HL-60 (cell line): ENCODE measurements around the gene HOXA2.

Experiments used
- DNase-seq, 2 experiments: peaks; one replicate each; pipeline ENCODE4 v3.0.0-alpha.2; 2010 to 2020; ENCODE audit warnings: low read depth in 1 of 2, low spot score in 1 of 2
- H3K27ac ChIP-seq: fragments of 250-450 bp; sonication (Bioruptor Pico); replicated peaks from 2 replicates; pipeline ENCODE4 v1.5.1; 2020; ENCODE audit warnings: mild to moderate bottlenecking, moderate library complexity
- H3K27me3 ChIP-seq: fragments of 250-450 bp; sonication (Bioruptor Pico); 2 replicates; pipeline ENCODE4 v1.5.1; 2021; ENCODE audit warnings: mild to moderate bottlenecking, moderate library complexity; ENCODE audit not compliant: insufficient read depth, poor library complexity, severe bottlenecking
- H3K4me3 ChIP-seq: replicated peaks from 2 replicates; pipeline ENCODE4 v1.5.1; 2011; ENCODE audit warnings: mild to moderate bottlenecking, control low read depth, low read length; ENCODE audit not compliant: insufficient read depth
- CTCF ChIP-seq: IDR thresholded peaks from one replicate; pipeline ENCODE4 v1.5.1; 2011; ENCODE audit warnings: low read length, control low read depth, inconsistent platforms; ENCODE audit not compliant: insufficient read depth
- GABPA ChIP-seq: IDR thresholded peaks from 2 replicates; pipeline ENCODE4 v1.6.1; 2012; ENCODE audit warnings: low read depth
- POLR2AphosphoS5 ChIP-seq: IDR thresholded peaks from 2 replicates; pipeline ENCODE4 v1.6.1; 2012; ENCODE audit warnings: low read depth
- SPI1 ChIP-seq: IDR thresholded peaks from 2 replicates; pipeline ENCODE4 v1.6.1; 2012; ENCODE audit warnings: low read depth, mild to moderate bottlenecking, borderline replicate concordance
- TF ChIP-seq, protein P1 (sequence below): IDR thresholded peaks from 2 replicates; pipeline ENCODE4 v1.6.1; 2012; ENCODE audit warnings: low read depth; ENCODE audit not compliant: insufficient replicate concordance

The HOXA2 gene

GRCh38 chr7:27139334-27140125 is 37.0 kb upstream of the HOXA2 start:
- Histone ChIP-seq H3K27ac (no peak overlapping the region), H3K27me3 (peaks cover 3% of the 10 kb centered on the region), H3K4me3 (no peak overlapping the region)
- no peak for DNase-seq
- TF ChIP-seq POLR2AphosphoS5 (no peak), CTCF (no peak), SPI1 (no peak), GABPA (no peak)
- TF ChIP-seq, protein P1, sequence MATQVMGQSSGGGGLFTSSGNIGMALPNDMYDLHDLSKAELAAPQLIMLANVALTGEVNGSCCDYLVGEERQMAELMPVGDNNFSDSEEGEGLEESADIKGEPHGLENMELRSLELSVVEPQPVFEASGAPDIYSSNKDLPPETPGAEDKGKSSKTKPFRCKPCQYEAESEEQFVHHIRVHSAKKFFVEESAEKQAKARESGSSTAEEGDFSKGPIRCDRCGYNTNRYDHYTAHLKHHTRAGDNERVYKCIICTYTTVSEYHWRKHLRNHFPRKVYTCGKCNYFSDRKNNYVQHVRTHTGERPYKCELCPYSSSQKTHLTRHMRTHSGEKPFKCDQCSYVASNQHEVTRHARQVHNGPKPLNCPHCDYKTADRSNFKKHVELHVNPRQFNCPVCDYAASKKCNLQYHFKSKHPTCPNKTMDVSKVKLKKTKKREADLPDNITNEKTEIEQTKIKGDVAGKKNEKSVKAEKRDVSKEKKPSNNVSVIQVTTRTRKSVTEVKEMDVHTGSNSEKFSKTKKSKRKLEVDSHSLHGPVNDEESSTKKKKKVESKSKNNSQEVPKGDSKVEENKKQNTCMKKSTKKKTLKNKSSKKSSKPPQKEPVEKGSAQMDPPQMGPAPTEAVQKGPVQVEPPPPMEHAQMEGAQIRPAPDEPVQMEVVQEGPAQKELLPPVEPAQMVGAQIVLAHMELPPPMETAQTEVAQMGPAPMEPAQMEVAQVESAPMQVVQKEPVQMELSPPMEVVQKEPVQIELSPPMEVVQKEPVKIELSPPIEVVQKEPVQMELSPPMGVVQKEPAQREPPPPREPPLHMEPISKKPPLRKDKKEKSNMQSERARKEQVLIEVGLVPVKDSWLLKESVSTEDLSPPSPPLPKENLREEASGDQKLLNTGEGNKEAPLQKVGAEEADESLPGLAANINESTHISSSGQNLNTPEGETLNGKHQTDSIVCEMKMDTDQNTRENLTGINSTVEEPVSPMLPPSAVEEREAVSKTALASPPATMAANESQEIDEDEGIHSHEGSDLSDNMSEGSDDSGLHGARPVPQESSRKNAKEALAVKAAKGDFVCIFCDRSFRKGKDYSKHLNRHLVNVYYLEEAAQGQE, result no peak

DNA sequence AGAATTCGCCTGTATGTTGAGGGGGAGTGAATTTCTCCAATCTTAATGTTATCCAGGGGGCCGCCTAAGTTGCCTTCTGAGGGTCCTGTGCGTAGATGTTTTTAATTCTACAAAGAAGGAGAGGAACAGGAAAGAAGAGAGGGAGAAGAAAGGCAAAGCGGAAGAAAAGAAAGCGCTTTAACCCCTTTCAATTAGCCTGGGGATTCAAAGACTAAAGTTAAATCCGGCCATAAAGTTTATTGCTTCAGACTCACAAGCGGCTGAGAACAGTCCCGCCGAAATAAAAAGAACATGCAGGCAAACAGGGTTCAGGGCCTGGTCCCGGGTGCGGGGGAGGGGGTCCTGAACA is 36.5 kb upstream of the HOXA2 start:
- peaks cover 3% of the 10 kb centered on the region for H3K27me3 ChIP-seq
- no peak overlapping the region for H3K27ac ChIP-seq
- TF ChIP-seq, protein P1, result no peak
- TF ChIP-seq GABPA, result no peak
- no peak for TF ChIP-seq POLR2AphosphoS5
- TF ChIP-seq CTCF, result no peak
- TF ChIP-seq SPI1, result no peak
- H3K4me3 ChIP-seq, result no peak overlapping the region
- no peak for DNase-seq

DNA sequence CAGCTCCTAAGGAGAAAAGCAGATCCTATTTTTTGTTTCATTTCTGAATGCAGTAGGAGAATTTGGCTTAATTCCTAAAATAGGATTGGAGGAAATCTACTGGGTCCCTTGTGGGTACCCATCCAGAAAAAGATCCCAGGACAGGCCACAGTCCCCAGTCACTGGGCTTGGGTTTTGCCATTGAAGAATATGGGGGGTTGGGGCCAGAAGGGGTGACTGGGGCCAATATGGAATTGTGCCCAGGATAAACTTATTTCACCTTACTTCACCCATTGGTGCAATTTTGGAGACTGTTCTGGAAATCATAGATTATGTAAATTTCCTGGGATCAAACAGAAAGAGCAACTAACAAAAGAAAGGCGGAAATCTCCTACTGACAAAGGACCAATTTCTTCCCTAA is 36.0 kb upstream of the HOXA2 start:
- TF ChIP-seq CTCF (no peak), POLR2AphosphoS5 (no peak), GABPA (no peak), SPI1 (no peak)
- TF ChIP-seq, protein P1, result no peak
- Histone ChIP-seq H3K4me3 (no peak overlapping the region), H3K27me3 (peaks cover 3% of the 10 kb centered on the region), H3K27ac (no peak overlapping the region)
- DNase-seq, result no peak
